GM18505 (cell line): ENCODE results near the gene AGBL4.
"Not testable (repeated sequence)": the region's sequence is repeated elsewhere in the genome, so short reads cannot be mapped to it uniquely, and the experiment has no call there.

ENCODE experiments used
- ATAC-seq: cut with Tn5 transposase; IDR thresholded peaks from one replicate; pipeline ENCODE4 v1.9.1; 2021; ENCODE audit not compliant: unreplicated experiment
- POLR2A ChIP-seq: IDR thresholded peaks from 4 replicates; pipeline ENCODE4 v1.6.1; 2011; ENCODE audit warnings: borderline replicate concordance; ENCODE audit not compliant: insufficient read depth, insufficient read length; ENCODE audit errors: extremely low read depth

Gene AGBL4

DNA sequence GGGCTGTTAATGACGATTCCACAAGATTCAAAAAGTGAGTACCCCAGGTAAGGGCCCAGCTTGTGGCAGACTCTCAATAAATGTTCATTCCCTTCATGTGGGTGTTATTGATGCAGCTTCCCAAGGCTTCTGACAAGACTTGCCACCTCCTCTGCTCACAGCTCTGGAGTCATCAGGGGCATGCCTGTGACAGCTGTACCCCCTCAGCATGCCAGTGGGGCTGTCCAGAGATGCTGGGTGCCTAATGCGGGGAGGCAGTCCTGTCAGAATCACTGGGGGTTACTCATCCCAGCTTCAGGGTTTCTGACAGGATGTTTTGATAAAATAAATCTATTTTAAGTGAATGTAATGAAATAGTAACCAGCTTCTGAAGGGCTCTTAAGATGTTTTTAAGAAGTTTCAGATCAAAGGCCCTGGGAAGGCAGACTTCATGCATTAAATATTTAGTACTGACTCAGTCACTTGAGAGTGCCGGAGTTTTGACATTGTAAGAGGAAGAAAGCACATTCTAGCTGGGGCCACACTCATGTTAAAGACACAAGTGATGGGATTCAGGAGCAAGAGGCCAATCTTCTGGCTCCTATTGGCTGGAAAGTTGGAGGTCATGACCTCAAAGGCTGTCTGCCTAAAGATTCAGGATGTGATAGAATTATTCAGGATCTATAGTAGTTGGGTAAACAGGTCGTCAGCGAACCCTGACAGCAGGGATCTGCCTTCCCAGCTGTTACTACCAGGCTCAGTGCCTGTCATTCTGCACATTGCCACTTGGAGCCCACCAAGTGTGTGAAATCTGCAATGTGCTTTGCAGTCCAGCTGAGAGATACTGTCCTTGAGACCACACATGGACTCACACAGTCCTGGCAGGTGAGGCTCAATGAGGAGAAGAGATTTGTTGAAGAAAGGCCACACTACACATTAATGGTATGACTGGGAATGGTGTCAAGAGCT, 1007.5 kb downstream of the AGBL4 start:
- TF ChIP-seq POLR2A = no peak
- no peak for ATAC-seq

DNA sequence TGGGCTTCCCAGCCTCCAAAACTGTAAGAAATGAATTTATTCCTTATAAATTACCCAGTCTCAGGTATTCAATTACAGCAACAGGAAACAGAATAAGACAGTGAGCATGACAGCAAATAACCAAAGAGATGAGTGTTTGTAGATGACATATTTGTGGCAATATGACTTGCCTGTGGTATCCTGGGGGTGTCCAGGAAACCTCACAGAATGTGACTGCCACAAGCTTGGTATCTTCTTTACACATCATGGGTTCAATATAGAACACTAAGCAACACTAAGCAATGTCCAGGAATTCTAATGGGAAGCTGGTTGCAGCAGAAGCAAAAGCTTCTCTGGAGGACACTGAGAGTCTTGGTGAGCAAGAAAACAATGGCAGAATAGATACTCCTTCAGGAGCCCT, 1010.7 kb downstream of the AGBL4 start:
- TF ChIP-seq POLR2A = no peak
- ATAC-seq = no peak

DNA sequence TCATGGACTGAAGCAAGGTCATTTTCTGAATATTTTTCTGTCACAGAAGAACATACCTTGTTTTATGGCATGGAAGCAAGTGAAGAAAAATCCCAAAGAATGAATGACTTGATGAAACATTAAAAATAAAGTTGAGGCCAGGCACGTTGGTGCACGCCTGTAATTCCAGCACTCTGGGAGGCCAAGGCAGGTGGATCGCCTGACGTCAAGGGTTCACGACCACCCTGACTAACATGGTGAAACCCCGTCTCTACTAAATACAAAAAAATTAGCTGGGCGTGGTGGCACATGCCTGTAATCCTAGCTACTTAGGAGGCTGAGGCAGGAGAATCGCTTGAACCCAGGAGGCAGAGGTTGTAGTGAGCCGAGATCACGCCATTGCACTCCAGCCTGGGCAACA, 1020.8 kb downstream of the AGBL4 start:
- ATAC-seq = not testable (repeated sequence)

DNA sequence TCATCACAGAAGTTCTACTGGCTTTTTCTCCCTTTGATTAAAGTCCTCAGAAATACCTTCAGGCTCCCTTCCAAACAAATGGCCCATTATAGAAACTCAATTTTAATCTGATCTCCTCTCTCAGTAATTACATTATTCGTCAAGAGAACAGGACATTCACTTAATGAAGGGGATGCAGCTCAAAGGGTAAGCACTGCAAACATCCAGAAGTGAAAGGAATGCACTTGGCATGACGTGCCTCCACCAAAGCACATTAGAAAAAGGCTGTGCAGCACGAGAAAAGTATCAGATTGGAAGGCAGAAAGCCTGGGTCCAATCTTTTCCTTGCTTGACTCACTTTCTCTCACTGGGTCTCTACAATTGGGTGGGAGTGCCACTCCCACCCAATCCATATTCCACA, 1024.4 kb downstream of the AGBL4 start:
- TF ChIP-seq POLR2A = no peak
- ATAC-seq = no peak

DNA sequence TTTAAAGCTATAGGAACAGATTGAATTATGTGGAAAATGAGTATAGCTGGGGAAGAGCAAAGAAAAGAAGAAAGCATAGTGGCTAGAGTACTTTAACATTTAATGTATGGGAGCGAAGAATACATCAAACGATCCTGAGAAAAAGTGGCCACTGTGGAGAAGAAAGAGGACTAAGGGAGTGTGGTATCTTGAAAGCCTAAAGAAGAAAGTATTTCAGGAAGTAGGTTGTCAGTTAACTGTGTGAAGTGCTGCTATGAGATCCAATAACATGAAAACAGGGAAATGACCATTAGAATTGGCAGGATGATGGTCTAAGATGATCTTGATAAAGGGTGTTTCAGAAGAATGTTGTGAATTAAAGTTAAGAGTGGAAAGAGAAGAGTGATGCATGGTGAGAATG, 1027.4 kb downstream of the AGBL4 start:
- ATAC-seq = no peak
- TF ChIP-seq POLR2A = no peak

DNA sequence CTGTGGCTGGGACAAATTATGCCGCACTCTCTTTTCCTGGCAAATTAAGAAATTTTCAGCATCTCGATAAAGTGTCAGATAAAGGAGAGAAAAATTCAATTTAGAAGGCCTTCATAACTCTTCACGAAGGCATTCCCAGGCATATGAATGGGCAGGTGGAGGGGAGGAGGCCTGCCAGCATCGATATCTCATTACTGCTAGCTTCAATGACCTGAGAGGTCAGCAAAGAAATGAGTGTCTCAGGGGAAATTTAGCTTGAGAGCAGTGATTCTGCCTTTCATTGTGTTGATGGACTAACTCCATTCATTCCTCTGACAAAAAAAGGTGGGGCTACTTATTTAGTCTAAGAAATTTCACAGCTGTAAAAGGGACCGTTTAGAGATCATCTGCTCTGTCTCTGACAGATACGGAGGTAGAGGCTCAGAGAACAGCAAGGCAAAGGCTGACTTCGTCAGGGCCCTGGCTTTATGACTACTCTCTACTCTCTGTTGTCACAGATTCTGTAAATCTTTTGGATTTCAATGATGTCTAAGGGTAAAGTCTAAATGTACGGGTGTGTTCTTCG, 1035.0 kb downstream of the AGBL4 start:
- ATAC-seq = no peak
- TF ChIP-seq POLR2A = no peak

DNA sequence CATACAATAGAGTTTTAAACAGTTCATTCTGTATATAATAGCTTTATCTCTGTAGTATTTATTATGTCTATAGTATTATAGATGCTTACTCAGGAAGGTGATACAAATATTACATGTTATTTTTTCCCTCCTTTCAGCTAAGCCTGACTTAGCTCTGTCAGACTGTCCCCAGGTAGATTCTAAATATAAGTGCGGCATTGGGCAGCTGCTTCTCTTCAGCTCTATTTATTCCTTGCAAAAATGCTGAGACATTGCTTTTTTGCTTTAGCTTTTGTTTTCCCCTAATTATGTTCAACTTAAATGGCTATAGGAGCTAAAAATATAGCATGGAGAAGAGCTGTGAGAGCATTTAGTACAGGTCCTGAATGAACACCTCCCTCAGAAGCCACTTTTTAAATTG, 1043.8 kb downstream of the AGBL4 start:
- no peak for TF ChIP-seq POLR2A
- no peak for ATAC-seq

DNA sequence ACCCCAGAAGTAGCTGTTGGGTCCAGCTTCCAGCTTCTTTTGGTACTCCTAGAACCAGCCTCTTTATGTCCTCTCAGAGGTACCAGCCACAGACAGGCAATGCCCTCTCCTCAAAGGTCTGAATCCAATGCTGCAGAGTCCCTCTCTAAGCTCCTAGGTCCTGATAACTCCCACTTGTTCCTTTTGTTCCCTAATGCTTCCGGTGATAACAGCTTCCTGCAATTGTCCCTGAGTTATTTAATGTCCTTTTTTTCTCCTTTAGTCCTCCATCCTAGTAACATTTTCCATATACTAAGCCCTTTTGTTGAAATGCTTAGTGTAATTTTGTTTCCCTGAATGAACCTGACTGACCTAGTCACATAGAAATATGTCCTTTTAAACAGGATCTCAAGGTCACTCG, 1045.3 kb downstream of the AGBL4 start:
- TF ChIP-seq POLR2A = no peak
- ATAC-seq = no peak

DNA sequence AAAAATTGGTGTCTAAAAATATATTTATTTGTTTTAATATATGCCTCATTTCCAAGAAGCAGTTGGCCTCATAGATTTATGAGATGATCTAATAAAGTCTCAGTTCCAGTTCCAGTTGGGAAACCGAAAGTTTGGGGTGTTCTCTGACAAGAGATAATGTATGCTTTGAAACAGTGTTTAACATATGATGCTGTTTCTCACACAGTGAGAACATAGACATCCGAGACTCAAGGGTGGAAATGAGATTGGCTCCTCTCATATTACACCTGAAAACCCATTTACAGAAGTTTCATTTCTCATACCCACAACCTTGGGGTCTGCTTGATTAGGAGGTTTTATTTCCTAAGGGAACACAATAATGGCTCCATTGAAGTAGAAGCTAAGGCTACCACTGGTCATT, 1046.5 kb downstream of the AGBL4 start:
- no peak for TF ChIP-seq POLR2A
- ATAC-seq = no peak

DNA sequence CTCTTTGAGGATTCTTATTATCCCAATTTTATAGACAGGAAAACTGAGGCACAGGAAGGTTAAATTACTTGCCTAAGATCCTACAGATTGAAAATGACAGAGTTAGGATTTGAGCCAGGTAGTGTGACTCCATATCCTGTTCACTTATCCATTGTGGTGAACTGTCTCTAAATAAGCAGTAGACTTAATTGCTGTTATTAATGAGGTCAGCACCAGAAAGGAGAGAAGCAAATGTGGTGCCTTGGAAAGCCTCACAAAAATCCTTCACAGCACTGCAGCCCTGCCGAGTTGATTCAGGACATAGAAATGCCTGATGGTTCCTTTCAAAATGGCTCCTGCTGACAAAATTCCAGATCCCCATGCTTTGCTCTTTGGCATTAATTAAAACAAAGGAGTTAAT, 1053.8 kb downstream of the AGBL4 start:
- no peak for ATAC-seq
- TF ChIP-seq POLR2A = no peak

DNA sequence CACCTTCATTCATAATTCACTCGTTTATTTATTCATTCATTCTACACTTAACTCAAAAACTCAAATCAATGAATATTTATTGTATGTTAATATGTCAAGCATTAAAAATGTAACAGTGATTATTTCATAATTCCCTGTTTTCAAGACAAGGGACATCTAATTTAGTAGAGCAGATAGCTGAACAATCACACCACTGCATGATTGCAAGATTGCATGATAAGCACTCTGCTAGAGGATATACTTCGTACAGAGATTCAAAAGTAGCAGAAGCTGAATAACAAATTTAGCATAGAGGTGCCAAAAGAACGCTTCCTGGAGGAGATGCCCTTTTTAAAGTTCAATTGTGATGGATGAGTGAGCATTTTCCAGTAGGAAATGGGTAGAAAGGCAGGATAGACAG, 1056.4 kb downstream of the AGBL4 start:
- TF ChIP-seq POLR2A = no peak
- no peak for ATAC-seq

DNA sequence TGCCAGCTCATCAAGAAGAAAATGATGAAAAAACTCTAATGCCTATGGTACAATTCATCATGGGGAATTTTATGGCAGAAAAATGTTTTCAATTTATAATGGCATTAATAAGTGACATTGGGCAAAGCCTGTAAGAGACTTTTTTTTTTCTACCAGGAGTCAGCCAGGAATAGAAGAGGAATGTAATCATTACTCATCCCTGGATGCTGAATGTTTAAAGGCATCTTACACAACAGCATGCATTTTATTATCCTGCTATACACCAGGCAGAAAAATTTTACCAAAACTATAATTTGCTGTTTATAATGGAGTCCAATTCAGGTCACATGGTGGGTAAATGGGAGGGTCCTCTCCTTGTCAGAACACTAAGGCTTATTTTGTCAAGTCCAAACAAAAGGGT, 1057.2 kb downstream of the AGBL4 start:
- ATAC-seq = no peak

DNA sequence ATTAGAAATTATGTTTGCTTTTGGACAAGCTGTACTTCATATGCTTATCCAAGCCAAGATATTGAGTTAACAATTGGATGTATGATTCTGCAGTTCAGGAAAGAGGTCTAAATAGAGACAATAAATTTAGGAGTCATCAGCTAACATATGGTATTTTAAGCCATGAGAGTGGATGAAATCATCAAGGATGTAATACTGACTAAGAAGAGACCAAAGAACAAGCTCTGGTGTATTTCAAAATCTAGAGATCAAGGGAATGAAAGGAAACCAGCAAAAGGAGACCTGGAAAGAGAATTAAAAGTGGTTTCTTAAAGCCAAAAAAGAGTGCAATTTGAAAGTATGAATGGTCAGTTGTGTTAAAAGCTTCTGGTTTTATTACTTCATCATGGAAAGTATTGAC, 1063.4 kb downstream of the AGBL4 start:
- TF ChIP-seq POLR2A = no peak
- no peak for ATAC-seq

More for the DNA sequence above, 1057.2 kb downstream of the AGBL4 start:
- no peak for TF ChIP-seq POLR2A

DNA sequence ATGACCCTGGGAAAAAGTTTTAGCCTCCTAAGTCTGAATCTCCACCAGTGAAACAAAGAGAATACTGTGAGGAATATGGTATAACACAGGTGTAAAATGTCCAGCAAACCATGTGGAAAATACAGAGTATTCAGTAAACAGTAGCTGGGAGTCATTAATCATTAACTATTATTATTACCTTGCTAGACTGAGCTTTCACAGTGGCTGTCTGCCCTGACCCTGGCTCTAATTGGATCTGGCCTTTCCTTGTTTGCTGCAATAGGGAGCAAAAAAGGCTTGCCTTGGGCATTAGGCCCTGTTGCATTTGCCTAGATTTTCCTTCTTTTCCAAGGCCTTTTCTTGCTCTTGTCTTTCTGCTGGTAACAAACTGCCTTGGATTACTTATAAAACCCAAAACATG, 1068.0 kb downstream of the AGBL4 start:
- no peak for ATAC-seq
- TF ChIP-seq POLR2A = no peak
